HUES64 (cell line): ENCODE results near the gene HDHD3.

Source experiments
- H3K27ac ChIP-seq: 2 replicates; pipeline ENCODE4 v1.7.0; 2013; ENCODE audit warnings: low read depth, low read length, inconsistent platforms
- H3K27me3 ChIP-seq: 2 replicates; pipeline ENCODE4 v1.6.1; 2013; ENCODE audit warnings: mild to moderate bottlenecking, low read length; ENCODE audit not compliant: insufficient read depth
- H3K36me3 ChIP-seq: 2 replicates; pipeline ENCODE4 v1.6.1; 2013; ENCODE audit warnings: mild to moderate bottlenecking, low read length; ENCODE audit not compliant: insufficient read depth
- H3K4me1 ChIP-seq: 2 replicates; pipeline ENCODE4 v1.6.1; 2013; ENCODE audit warnings: mild to moderate bottlenecking, low read length, moderate library complexity; ENCODE audit not compliant: insufficient read depth
- H3K4me3 ChIP-seq: 2 replicates; pipeline ENCODE4 v1.5.1; 2013; ENCODE audit warnings: mild to moderate bottlenecking, low read length, moderate library complexity
- H3K9ac ChIP-seq: 2 replicates; pipeline ENCODE4 v1.6.1; 2013; ENCODE audit warnings: mild to moderate bottlenecking, low read depth, low read length
- H3K9me3 ChIP-seq: 2 replicates; pipeline ENCODE4 v1.6.1; 2013; ENCODE audit warnings: low read depth, low read length; ENCODE audit not compliant: insufficient read depth
- WGBS: fragments of 150-250, 120-280 bp; methylation state at CpG from one replicate; pipeline ENCODE4 v1.1.7; 2013; ENCODE audit warnings: missing lambda C conversion rate; 5-methylcytosine and 5-hydroxymethylcytosine counted together

The HDHD3 gene

GRCh38 chr9:113360242-113360842 is 16.4 kb downstream of the HDHD3 start:
- no peaks in the 10 kb centered on the region for H3K9me3 ChIP-seq
- H3K27ac ChIP-seq: no peak overlapping the region
- no peak overlapping the region for H3K9ac ChIP-seq
- H3K4me1 ChIP-seq: peaks cover 5% of the 10 kb centered on the region; the same call in 1 of the 2 replicates
- H3K36me3 ChIP-seq: no peaks in the 10 kb centered on the region
- no peak overlapping the region for H3K4me3 ChIP-seq
- no peaks in the 10 kb centered on the region for H3K27me3 ChIP-seq
- 89% methylated on average over 15 of the region's 15 CpGs for WGBS

- Histone ChIP-seq H3K4me3 (no peak overlapping the region), H3K27me3 (no peaks in the 10 kb centered on the region), H3K9ac (no peak overlapping the region), H3K27ac (no peak overlapping the region), H3K4me1 (peaks cover 5% of the 10 kb centered on the region; the same call in 1 of the 2 replicates), H3K9me3 (no peaks in the 10 kb centered on the region), H3K36me3 (no peaks in the 10 kb centered on the region)
- 87% methylated on average over 1 of the region's 1 CpG for WGBS
Observed at GRCh38 chr9:113359385-113359784, 17.4 kb downstream of the HDHD3 start.

DNA sequence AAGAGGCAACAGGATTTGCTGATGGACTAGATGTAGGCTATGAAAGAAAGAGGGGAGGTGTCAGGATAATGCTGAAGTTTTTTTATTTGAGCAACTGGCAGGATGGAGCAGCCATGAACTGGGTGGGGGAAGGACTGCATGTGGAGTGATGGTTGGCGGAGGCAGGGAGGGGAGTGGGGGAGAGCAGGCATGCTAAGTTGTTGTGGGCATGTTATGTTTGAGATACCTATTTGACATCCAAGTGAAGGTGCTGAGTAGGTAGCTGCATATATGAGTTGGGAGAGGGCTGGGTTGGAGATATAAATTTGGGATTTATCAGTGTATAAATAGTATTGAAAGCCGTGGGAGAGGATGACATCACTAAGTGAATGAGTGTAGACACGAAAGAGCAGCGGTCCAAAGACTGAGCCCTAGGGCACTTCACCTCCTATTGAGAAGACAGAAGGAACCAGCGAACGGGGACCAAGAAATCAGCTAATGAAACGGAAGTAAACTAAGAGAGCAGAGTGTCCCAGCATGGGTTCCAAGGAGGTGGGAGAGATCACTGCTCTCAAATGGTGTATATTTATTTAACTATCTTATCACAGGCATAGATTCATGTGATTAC is 20.0 kb downstream of the HDHD3 start:
- Histone ChIP-seq H3K4me3 (no peak overlapping the region), H3K27ac (no peak overlapping the region), H3K36me3 (no peaks in the 10 kb centered on the region), H3K9me3 (no peaks in the 10 kb centered on the region), H3K9ac (no peak overlapping the region), H3K27me3 (peaks cover 6% of the 10 kb centered on the region; the same call in 1 of the 2 replicates), H3K4me1 (peaks cover 5% of the 10 kb centered on the region; the same call in 1 of the 2 replicates)
- WGBS: 75% methylated on average over 7 of the region's 7 CpGs

DNA sequence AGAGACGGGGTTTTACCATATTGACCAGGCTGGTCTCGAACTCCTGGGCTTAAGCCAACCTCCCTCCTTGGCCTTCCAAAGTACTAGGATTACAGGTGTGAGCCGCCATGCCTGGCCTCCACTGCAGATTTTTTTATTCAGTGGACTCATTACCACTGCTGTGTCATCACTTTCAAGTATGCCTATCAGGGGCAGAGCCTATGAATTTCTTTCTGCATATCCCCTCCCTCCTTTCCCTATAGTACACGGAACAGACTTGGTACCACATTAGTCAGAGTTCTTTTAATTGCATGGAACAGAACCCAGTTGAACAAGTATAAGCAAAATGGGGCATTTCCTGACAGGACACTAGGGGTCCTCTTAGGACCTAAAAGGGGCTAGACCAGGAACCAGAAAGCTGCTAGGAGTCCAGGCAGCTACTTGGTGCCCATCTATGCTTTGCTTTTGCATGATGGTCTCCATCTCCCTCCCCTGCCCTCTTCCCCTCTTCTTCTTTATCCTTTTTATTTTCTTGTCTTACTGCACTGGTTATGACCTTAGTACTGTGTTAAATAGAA is 21.7 kb downstream of the HDHD3 start:
- H3K9me3 ChIP-seq: no peaks in the 10 kb centered on the region

DNA sequence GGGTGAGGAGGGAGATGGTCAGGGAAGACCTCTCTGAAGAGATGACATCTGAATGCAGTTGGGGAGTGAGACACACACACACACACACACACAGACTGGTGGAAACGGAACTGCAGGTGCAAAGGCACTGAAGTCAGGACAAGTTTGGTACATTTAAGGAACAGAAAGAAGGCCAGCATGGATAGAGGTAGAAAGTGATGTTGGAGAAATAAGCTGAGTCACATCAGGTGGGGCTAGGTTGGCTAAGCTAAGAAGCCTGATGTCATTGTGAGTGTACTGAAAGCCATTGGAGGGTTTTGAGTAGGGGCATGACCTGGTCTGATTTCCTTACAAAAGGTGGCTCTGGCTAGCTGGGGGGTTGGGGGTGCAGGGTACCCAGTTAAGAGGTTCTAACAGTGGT is 24.4 kb downstream of the HDHD3 start:
- Histone ChIP-seq H3K9ac (no peak overlapping the region), H3K36me3 (no peaks in the 10 kb centered on the region), H3K9me3 (no peaks in the 10 kb centered on the region), H3K4me3 (no peak overlapping the region), H3K27ac (no peak overlapping the region), H3K4me1 (peaks cover 15% of the 10 kb centered on the region), H3K27me3 (peaks cover 47% of the 10 kb centered on the region)
- 88% methylated on average over 1 of the region's 1 CpG for WGBS

More for the DNA sequence above, 21.7 kb downstream of the HDHD3 start:
- 84% methylated on average over 4 of the region's 4 CpGs for WGBS
- no peak overlapping the region for H3K9ac ChIP-seq
- H3K4me3 ChIP-seq: no peak overlapping the region
- no peak overlapping the region for H3K27ac ChIP-seq
- H3K27me3 ChIP-seq: peaks cover 20% of the 10 kb centered on the region
- no peaks in the 10 kb centered on the region for H3K36me3 ChIP-seq
- H3K4me1 ChIP-seq: peaks cover 10% of the 10 kb centered on the region

GRCh38 chr9:113352006-113352405 is 24.8 kb downstream of the HDHD3 start:
- peaks cover 15% of the 10 kb centered on the region for H3K4me1 ChIP-seq
- no peaks in the 10 kb centered on the region for H3K9me3 ChIP-seq
- no peak overlapping the region for H3K4me3 ChIP-seq
- no peaks in the 10 kb centered on the region for H3K36me3 ChIP-seq
- no peak overlapping the region for H3K9ac ChIP-seq
- peaks cover 47% of the 10 kb centered on the region for H3K27me3 ChIP-seq
- 91% methylated on average over 6 of the region's 6 CpGs for WGBS
- H3K27ac ChIP-seq: no peak overlapping the region

GRCh38 chr9:113350937-113351336 is 25.8 kb downstream of the HDHD3 start:
- no peak overlapping the region for H3K4me3 ChIP-seq
- no peak overlapping the region for H3K9ac ChIP-seq
- no peaks in the 10 kb centered on the region for H3K9me3 ChIP-seq
- WGBS: 64% methylated on average over 6 of the region's 6 CpGs
- H3K4me1 ChIP-seq: peaks cover 15% of the 10 kb centered on the region
- H3K27me3 ChIP-seq: peaks cover 47% of the 10 kb centered on the region
- no peak overlapping the region for H3K27ac ChIP-seq
- no peaks in the 10 kb centered on the region for H3K36me3 ChIP-seq

DNA sequence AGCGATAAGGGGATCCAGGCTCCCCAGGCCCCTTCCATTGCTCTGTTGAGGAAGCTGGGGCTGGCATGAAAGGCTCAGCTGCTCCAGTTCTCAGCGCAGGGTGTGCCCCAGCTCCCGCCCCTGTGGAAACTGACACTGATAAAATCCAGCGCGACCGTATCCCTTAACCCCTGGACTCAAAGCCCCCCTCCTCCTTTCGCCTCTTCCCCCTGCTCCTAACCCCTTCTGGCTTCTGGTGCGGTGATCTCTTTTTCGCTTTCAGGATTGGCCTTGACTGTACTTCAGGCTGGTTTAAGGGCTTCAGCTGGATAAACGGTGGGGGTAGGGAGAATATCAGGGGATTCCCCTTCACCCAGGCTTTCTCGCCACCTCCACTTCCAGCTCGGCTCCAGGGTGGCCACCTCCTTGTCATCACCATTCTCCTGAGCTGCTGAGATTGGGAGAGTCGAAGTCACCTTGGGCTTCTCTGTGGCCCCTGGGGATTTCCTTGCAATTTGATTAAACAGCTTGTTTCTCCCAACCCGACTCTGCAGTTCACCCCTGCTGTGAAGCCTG is 26.6 kb downstream of the HDHD3 start:
- Histone ChIP-seq H3K27me3 (peaks cover 47% of the 10 kb centered on the region), H3K4me1 (peaks cover 15% of the 10 kb centered on the region), H3K27ac (no peak overlapping the region), H3K36me3 (no peaks in the 10 kb centered on the region), H3K9me3 (no peaks in the 10 kb centered on the region), H3K4me3 (peak overlapping the region; percentile 62), H3K9ac (no peak overlapping the region)
- WGBS: 33% methylated on average over 11 of the region's 14 CpGs

- no peak within 1 kb of the TSS for H3K27ac ChIP-seq
- H3K27me3 ChIP-seq: peaks cover 47% of the 10 kb centered on the region
- WGBS: 2% methylated on average over 71 of the region's 71 CpGs
- H3K4me3 ChIP-seq: peak within 1 kb of the TSS; percentile 62
- H3K36me3 ChIP-seq: no peaks in the 10 kb centered on the region
- H3K9me3 ChIP-seq: no peaks in the 10 kb centered on the region
- H3K9ac ChIP-seq: peak within 1 kb of the TSS; percentile 66
- H3K4me1 ChIP-seq: peaks cover 15% of the 10 kb centered on the region
Observed at GRCh38 chr9:113349445-113350094, 27.2 kb downstream of the HDHD3 start, which contains the start of gene BSPRY. Gene BSPRY, plus strand, starts transcription at chr9:113349541. Its CDS starts 39 bp downstream, at chr9:113349580.

GRCh38 chr9:113349066-113349444 is 27.7 kb downstream of the HDHD3 start:
- Histone ChIP-seq H3K9ac (no peak overlapping the region), H3K36me3 (no peaks in the 10 kb centered on the region), H3K4me3 (peak overlapping the region; percentile 62), H3K27me3 (peaks cover 47% of the 10 kb centered on the region), H3K4me1 (peaks cover 15% of the 10 kb centered on the region), H3K9me3 (no peaks in the 10 kb centered on the region), H3K27ac (no peak overlapping the region)
- WGBS: 20% methylated on average over 13 of the region's 13 CpGs

DNA sequence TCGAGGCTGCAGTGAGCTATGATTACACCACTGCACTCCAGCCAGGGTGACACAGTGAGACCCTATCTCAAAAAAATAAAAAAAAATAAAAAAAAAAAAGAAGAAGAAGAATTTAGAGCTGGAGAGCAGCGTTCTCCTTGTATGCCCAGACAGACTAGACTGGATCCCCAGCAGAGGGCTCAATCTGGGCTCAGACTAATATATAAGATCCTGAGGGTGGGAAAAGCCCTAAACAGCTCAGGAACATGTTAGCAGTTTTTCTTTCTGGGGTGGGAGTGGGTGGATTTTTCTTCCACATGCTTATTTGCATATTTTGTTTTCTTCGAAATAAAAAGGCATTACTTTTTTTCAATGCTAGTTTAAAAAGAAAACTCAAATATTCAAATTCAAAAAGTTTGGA is 28.3 kb downstream of the HDHD3 start:
- no peaks in the 10 kb centered on the region for H3K9me3 ChIP-seq
- H3K27me3 ChIP-seq: peaks cover 47% of the 10 kb centered on the region
- H3K27ac ChIP-seq: no peak overlapping the region
- H3K36me3 ChIP-seq: no peaks in the 10 kb centered on the region
- 80% methylated on average over 2 of the region's 3 CpGs for WGBS
- peaks cover 15% of the 10 kb centered on the region for H3K4me1 ChIP-seq
- no peak overlapping the region for H3K9ac ChIP-seq
- no peak overlapping the region for H3K4me3 ChIP-seq
